ENCODE data around the gene SSH3.

The SSH3 gene

DNA sequence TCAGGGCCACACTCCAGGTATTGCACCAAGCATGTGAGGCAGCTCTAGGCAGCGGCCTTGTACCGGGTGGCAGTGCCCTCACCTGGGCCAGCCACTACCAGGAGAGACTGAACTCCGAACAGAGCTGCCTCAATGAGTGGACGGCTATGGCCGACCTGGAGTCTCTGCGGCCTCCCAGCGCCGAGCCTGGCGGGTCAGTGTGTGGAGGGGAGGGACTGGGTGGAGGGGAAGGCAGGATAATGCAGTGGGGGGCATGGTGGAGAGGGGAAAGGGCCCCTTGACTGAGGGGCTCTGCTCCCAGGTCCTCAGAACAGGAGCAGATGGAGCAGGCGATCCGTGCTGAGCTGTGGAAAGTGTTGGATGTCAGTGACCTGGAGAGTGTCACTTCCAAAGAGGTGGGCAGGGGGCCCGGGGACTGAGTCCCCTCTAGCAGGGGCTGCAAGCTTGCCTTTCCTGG, 4.2 kb downstream of the SSH3 start:
- Histone ChIP-seq H3K4me1 (ENCODE audit: low read length) (no peaks in the 10 kb centered on the region), H3K36me3 (replicated peaks; ENCODE audit: low read depth, low read length) (peaks cover 4% of the 10 kb centered on the region), H3K9me3 (ENCODE audit: insufficient read depth, low read length) (no peaks in the 10 kb centered on the region), H3K27ac (ENCODE audit: low read length) (no peak overlapping the region), H3K79me2 (ENCODE audit: low read length) (no peaks in the 10 kb centered on the region), H2AFZ (ENCODE audit: low read depth, low read length) (no peak overlapping the region), H3K27me3 (ENCODE audit: low read depth, low read length) (no peaks in the 10 kb centered on the region), H4K20me1 (ENCODE audit: insufficient read depth, low read length) (no peaks in the 10 kb centered on the region), H3K9ac (ENCODE audit: low read length) (no peak overlapping the region), H3K4me2 (ENCODE audit: low read length) (no peak overlapping the region), H3K4me3 (ENCODE audit: low read length) (no peak overlapping the region)
- TF ChIP-seq, protein P1, sequence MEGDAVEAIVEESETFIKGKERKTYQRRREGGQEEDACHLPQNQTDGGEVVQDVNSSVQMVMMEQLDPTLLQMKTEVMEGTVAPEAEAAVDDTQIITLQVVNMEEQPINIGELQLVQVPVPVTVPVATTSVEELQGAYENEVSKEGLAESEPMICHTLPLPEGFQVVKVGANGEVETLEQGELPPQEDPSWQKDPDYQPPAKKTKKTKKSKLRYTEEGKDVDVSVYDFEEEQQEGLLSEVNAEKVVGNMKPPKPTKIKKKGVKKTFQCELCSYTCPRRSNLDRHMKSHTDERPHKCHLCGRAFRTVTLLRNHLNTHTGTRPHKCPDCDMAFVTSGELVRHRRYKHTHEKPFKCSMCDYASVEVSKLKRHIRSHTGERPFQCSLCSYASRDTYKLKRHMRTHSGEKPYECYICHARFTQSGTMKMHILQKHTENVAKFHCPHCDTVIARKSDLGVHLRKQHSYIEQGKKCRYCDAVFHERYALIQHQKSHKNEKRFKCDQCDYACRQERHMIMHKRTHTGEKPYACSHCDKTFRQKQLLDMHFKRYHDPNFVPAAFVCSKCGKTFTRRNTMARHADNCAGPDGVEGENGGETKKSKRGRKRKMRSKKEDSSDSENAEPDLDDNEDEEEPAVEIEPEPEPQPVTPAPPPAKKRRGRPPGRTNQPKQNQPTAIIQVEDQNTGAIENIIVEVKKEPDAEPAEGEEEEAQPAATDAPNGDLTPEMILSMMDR (IDR thresholded peaks at IDR 0.05; ENCODE audit: low read depth, low read length): no peak
- no peak for TF ChIP-seq EZH2phosphoT487 (IDR thresholded peaks at IDR 0.05; ENCODE audit: low read depth)

DNA sequence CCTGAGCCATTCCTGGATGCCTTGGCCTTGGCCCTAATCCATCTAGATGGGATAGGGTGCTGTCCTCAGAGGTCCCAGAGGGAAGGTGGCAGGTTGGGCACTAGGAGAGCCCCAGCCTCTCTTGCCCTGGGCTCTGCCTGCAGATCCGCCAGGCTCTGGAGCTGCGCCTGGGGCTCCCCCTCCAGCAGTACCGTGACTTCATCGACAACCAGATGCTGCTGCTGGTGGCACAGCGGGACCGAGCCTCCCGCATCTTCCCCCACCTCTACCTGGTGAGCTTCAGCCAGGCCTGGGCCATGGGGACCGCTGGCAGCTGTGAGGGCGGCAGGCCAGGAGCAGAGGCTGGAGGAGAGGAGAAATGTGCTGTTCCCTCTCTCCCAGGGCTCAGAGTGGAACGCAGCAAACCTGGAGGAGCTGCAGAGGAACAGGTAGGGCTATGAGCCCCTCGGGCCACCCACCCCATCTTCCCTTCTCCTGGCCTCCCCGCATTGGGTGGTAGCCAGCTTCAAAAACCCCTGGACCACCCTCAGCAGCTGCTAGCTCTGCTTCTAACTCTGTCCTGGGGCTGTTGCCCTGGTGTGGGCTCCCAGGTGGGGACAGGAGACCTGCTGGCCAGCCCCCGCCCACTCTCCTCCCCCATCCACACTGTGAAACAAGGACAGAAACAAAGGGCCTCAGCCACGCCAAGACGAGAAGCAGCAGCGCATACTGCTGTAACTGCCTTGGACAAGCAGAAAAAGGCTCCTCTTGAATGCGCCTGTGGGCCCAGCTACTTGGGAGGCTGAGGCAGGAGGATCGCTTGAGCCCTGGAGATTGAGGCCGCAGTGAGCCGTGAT, 4.9 kb downstream of the SSH3 start:
- H3K27ac ChIP-seq (ENCODE audit: low read length): no peak overlapping the region
- no peaks in the 10 kb centered on the region for H3K4me1 ChIP-seq (ENCODE audit: low read length)
- no peaks in the 10 kb centered on the region for H3K9me3 ChIP-seq (ENCODE audit: insufficient read depth, low read length)
- no peak overlapping the region for H2AFZ ChIP-seq (ENCODE audit: low read depth, low read length)
- no peaks in the 10 kb centered on the region for H3K27me3 ChIP-seq (ENCODE audit: low read depth, low read length)
- no peaks in the 10 kb centered on the region for H3K79me2 ChIP-seq (ENCODE audit: low read length)
- H3K9ac ChIP-seq (ENCODE audit: low read length): no peak overlapping the region
- H3K4me3 ChIP-seq (ENCODE audit: low read length): no peak overlapping the region
- no peaks in the 10 kb centered on the region for H3K36me3 ChIP-seq (replicated peaks; ENCODE audit: low read depth, low read length)
- no peak for TF ChIP-seq EZH2phosphoT487 (IDR thresholded peaks at IDR 0.05; ENCODE audit: low read depth)
- TF ChIP-seq, protein P1 (IDR thresholded peaks at IDR 0.05; ENCODE audit: low read depth, low read length): no peak
- no peaks in the 10 kb centered on the region for H4K20me1 ChIP-seq (ENCODE audit: insufficient read depth, low read length)
- H3K4me2 ChIP-seq (ENCODE audit: low read length): no peak overlapping the region

- H3K27me3 ChIP-seq (ENCODE audit: low read depth, low read length): no peaks in the 10 kb centered on the region
- no peak overlapping the region for H3K4me2 ChIP-seq (ENCODE audit: low read length)
- H3K79me2 ChIP-seq (ENCODE audit: low read length): no peaks in the 10 kb centered on the region
- TF ChIP-seq, protein P1 (IDR thresholded peaks at IDR 0.05; ENCODE audit: low read depth, low read length): no peak
- no peak for TF ChIP-seq EZH2phosphoT487 (IDR thresholded peaks at IDR 0.05; ENCODE audit: low read depth)
- no peaks in the 10 kb centered on the region for H3K36me3 ChIP-seq (replicated peaks; ENCODE audit: low read depth, low read length)
- H3K9ac ChIP-seq (ENCODE audit: low read length): no peak overlapping the region
- no peaks in the 10 kb centered on the region for H3K9me3 ChIP-seq (ENCODE audit: insufficient read depth, low read length)
- no peaks in the 10 kb centered on the region for H3K4me1 ChIP-seq (ENCODE audit: low read length)
- H4K20me1 ChIP-seq (ENCODE audit: insufficient read depth, low read length): no peaks in the 10 kb centered on the region
- no peak overlapping the region for H3K27ac ChIP-seq (ENCODE audit: low read length)
- H2AFZ ChIP-seq (ENCODE audit: low read depth, low read length): no peak overlapping the region
- H3K4me3 ChIP-seq (ENCODE audit: low read length): no peak overlapping the region
These were observed 5.8 kb downstream of the SSH3 start for GRCh38 chr11:67309166-67309565.

GRCh38 chr11:67309661-67310061, 6.3 kb downstream of the SSH3 start:
- TF ChIP-seq EZH2phosphoT487 (IDR thresholded peaks at IDR 0.05; ENCODE audit: low read depth): no peak
- TF ChIP-seq, protein P1 (IDR thresholded peaks at IDR 0.05; ENCODE audit: low read depth, low read length): no peak
- H3K27me3 ChIP-seq (ENCODE audit: low read depth, low read length): no peaks in the 10 kb centered on the region
- H3K9me3 ChIP-seq (ENCODE audit: insufficient read depth, low read length): no peaks in the 10 kb centered on the region
- no peaks in the 10 kb centered on the region for H3K79me2 ChIP-seq (ENCODE audit: low read length)
- H2AFZ ChIP-seq (ENCODE audit: low read depth, low read length): no peak overlapping the region
- no peaks in the 10 kb centered on the region for H4K20me1 ChIP-seq (ENCODE audit: insufficient read depth, low read length)
- no peak overlapping the region for H3K4me3 ChIP-seq (ENCODE audit: low read length)
- no peak overlapping the region for H3K27ac ChIP-seq (ENCODE audit: low read length)
- H3K36me3 ChIP-seq (replicated peaks; ENCODE audit: low read depth, low read length): no peaks in the 10 kb centered on the region
- H3K9ac ChIP-seq (ENCODE audit: low read length): no peak overlapping the region
- no peaks in the 10 kb centered on the region for H3K4me1 ChIP-seq (ENCODE audit: low read length)
- H3K4me2 ChIP-seq (ENCODE audit: low read length): no peak overlapping the region
